Measurements from ENCODE around the gene PDE4B. TPM values are rescaled to one million over a fixed set of nuclear protein-coding genes. Genes with fewer than 3 reads are reported as not detected.

The PDE4B gene
- total and polyA plus RNA-seq, 7 donors, result 1.6 to 17.2 (median 10.7) TPM

- no peaks in the 10 kb centered on the region for H3K9me3 ChIP-seq
- H3K4me1 ChIP-seq, result no peaks in the 10 kb centered on the region
- TF ChIP-seq POLR2A (IDR thresholded peaks at IDR 0.05) (no peak), CTCF (IDR thresholded peaks at IDR 0.05) (no peak), EP300 (IDR thresholded peaks at IDR 0.05) (no peak), POLR2AphosphoS5 (IDR thresholded peaks at IDR 0.05) (no peak)
- no peak for DNase-seq
- no peak overlapping the region for H3K27ac ChIP-seq
- 27 to 74% methylated on average over 1 of the region's 1 CpG for WGBS, 2 donors
- H3K36me3 ChIP-seq, result no peaks in the 10 kb centered on the region
- H3K4me3 ChIP-seq, result no peak overlapping the region
- H3K27me3 ChIP-seq, result no peaks in the 10 kb centered on the region
- intact Hi-C loops (cut with DNase I), result no loop called here
Observed at GRCh38 chr1:65757531-65757930, 35.2 kb upstream of the PDE4B start.

GRCh38 chr1:65758128-65758527 lies 34.6 kb upstream of the PDE4B start:
- TF ChIP-seq POLR2A (IDR thresholded peaks at IDR 0.05), result no peak
- no peak for TF ChIP-seq EP300 (IDR thresholded peaks at IDR 0.05)
- TF ChIP-seq POLR2AphosphoS5 (IDR thresholded peaks at IDR 0.05), result no peak
- no peak for TF ChIP-seq CTCF (IDR thresholded peaks at IDR 0.05)
- intact Hi-C loops (cut with DNase I), result no loop called here

GRCh38 chr1:65759516-65759915 lies 33.2 kb upstream of the PDE4B start:
- Histone ChIP-seq H3K4me3 (no peak overlapping the region), H3K4me1 (no peaks in the 10 kb centered on the region), H3K9me3 (no peaks in the 10 kb centered on the region), H3K36me3 (no peaks in the 10 kb centered on the region), H3K27ac (no peak overlapping the region), H3K27me3 (no peaks in the 10 kb centered on the region)
- intact Hi-C loops (cut with DNase I), result no loop called here
- no peak for DNase-seq
- WGBS, 2 donors, result 87 to 90% methylated on average over 1 of the region's 1 CpG
- TF ChIP-seq POLR2A (IDR thresholded peaks at IDR 0.05), result no peak
- no peak for TF ChIP-seq CTCF (IDR thresholded peaks at IDR 0.05)
- no peak for TF ChIP-seq POLR2AphosphoS5 (IDR thresholded peaks at IDR 0.05)

More at GRCh38 chr1:65758128-65758527, 34.6 kb upstream of the PDE4B start:
- DNase-seq, result no peak
- no peak overlapping the region for H3K4me3 ChIP-seq
- H3K9me3 ChIP-seq, result no peaks in the 10 kb centered on the region
- no peaks in the 10 kb centered on the region for H3K36me3 ChIP-seq
- no peaks in the 10 kb centered on the region for H3K4me1 ChIP-seq
- no peaks in the 10 kb centered on the region for H3K27me3 ChIP-seq
- H3K27ac ChIP-seq, result no peak overlapping the region

GRCh38 chr1:65762081-65762862 lies 30.4 kb upstream of the PDE4B start:
- intact Hi-C loops (cut with DNase I), result no loop called here
- 83 to 86% methylated on average over 8 of the region's 8 CpGs for WGBS, 2 donors
- Histone ChIP-seq H3K36me3 (no peaks in the 10 kb centered on the region), H3K9me3 (no peaks in the 10 kb centered on the region), H3K4me1 (no peaks in the 10 kb centered on the region), H3K27ac (no peak overlapping the region), H3K27me3 (no peaks in the 10 kb centered on the region), H3K4me3 (no peak overlapping the region)
- TF ChIP-seq POLR2A (IDR thresholded peaks at IDR 0.05) (no peak), EP300 (IDR thresholded peaks at IDR 0.05) (no peak), POLR2AphosphoS5 (IDR thresholded peaks at IDR 0.05) (no peak), CTCF (IDR thresholded peaks at IDR 0.05) (no peak)
- no peak for DNase-seq

- no peaks in the 10 kb centered on the region for H3K4me1 ChIP-seq
- TF ChIP-seq EP300 (IDR thresholded peaks at IDR 0.05) (no peak), POLR2A (IDR thresholded peaks at IDR 0.05) (no peak), POLR2AphosphoS5 (IDR thresholded peaks at IDR 0.05) (no peak), CTCF (IDR thresholded peaks at IDR 0.05) (no peak)
- no peaks in the 10 kb centered on the region for H3K27me3 ChIP-seq
- H3K4me3 ChIP-seq, result no peak overlapping the region
- no peaks in the 10 kb centered on the region for H3K36me3 ChIP-seq
- H3K27ac ChIP-seq, result no peak overlapping the region
- no peak for DNase-seq
- intact Hi-C loops (cut with DNase I), result no loop called here
- H3K9me3 ChIP-seq, result no peaks in the 10 kb centered on the region
Observed at GRCh38 chr1:65764052-65764451, 28.6 kb upstream of the PDE4B start.

All from sigmoid colon (tissue), 7 donors.